ENCODE data around the gene MYRF. TPM values are rescaled to one million over a fixed set of nuclear protein-coding genes. Genes with fewer than 3 reads are reported as not detected.

MYRF gene
- polyA plus RNA-seq, 1 experiment: 2.7 TPM

- no peak overlapping the region for H3K27ac ChIP-seq (ENCODE audit: low read depth, low read length)
- H3K27me3 ChIP-seq (ENCODE audit: control insufficient read depth, insufficient read depth, low read length): no peaks in the 10 kb centered on the region
- TF ChIP-seq, protein P1, sequence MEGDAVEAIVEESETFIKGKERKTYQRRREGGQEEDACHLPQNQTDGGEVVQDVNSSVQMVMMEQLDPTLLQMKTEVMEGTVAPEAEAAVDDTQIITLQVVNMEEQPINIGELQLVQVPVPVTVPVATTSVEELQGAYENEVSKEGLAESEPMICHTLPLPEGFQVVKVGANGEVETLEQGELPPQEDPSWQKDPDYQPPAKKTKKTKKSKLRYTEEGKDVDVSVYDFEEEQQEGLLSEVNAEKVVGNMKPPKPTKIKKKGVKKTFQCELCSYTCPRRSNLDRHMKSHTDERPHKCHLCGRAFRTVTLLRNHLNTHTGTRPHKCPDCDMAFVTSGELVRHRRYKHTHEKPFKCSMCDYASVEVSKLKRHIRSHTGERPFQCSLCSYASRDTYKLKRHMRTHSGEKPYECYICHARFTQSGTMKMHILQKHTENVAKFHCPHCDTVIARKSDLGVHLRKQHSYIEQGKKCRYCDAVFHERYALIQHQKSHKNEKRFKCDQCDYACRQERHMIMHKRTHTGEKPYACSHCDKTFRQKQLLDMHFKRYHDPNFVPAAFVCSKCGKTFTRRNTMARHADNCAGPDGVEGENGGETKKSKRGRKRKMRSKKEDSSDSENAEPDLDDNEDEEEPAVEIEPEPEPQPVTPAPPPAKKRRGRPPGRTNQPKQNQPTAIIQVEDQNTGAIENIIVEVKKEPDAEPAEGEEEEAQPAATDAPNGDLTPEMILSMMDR (IDR thresholded peaks at IDR 0.05; ENCODE audit: low read depth, low read length): no peak
- no peak for DNase-seq (ENCODE audit: low read depth, low spot score)
- CTCF ChIA-PET: interaction anchor here (0.6 kb wide), 1 partner anchor 17 kb away, joined by 3 read pairs; the partner anchor contains the start of gene MYRF
- no peak overlapping the region for H3K4me3 ChIP-seq (ENCODE audit: low read depth, low read length)
- no peaks in the 10 kb centered on the region for H3K9me3 ChIP-seq (ENCODE audit: control insufficient read depth, insufficient read depth, low read length)
- POLR2A ChIA-PET: no interaction called here
Observed at GRCh38 chr11:61769946-61770683, 17.7 kb downstream of the MYRF start.

DNA sequence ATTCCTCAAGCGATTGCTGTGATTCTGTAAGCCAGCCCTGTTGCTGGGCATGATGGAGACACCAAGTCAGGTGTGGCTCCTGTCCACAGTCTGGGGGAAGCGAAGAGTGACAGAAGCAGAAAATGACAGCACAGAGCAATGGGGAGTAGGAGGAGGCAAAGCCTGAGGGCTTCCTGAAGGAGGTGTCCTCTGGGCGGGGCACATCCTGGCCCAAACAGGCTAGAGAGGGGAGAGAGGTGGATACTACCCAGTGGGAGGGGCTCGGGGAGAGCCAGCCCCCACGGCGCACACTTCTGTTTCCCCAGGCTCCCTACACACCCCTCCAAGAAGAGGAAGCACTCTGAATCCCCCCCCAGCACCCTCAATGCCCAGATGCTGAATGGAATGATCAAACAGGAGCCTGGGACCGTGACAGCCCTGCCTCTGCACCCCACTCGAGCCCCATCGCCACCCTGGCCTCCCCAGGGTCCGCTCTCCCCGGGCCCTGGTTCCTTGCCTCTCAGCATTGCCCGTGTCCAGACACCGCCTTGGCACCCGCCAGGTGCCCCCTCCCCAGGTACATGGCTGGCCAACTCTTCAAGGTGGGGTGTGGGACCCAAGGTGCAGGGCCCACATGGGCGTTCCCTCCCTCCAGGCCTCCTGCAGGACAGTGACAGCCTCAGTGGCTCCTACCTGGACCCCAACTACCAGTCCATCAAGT is 18.9 kb downstream of the MYRF start:
- Histone ChIP-seq H3K27me3 (ENCODE audit: control insufficient read depth, insufficient read depth, low read length) (no peaks in the 10 kb centered on the region), H3K27ac (ENCODE audit: low read depth, low read length) (no peak overlapping the region), H3K4me3 (ENCODE audit: low read depth, low read length) (no peak overlapping the region), H3K9me3 (ENCODE audit: control insufficient read depth, insufficient read depth, low read length) (no peaks in the 10 kb centered on the region)
- TF ChIP-seq, protein P1 (IDR thresholded peaks at IDR 0.05; ENCODE audit: low read depth, low read length): no peak
- ChIA-PET POLR2A (no interaction called here), CTCF (no interaction called here)
- DNase-seq (ENCODE audit: low read depth, low spot score): no peak

- Histone ChIP-seq H3K4me3 (ENCODE audit: low read depth, low read length) (no peak overlapping the region), H3K27me3 (ENCODE audit: control insufficient read depth, insufficient read depth, low read length) (no peaks in the 10 kb centered on the region), H3K27ac (ENCODE audit: low read depth, low read length) (no peak overlapping the region), H3K9me3 (ENCODE audit: control insufficient read depth, insufficient read depth, low read length) (no peaks in the 10 kb centered on the region)
- CTCF ChIA-PET: interaction anchor here (0.7 kb wide), 1 partner anchor 39 kb away, joined by 3 read pairs; no protein-coding TSS in a partner anchor
- TF ChIP-seq, protein P1 (IDR thresholded peaks at IDR 0.05; ENCODE audit: low read depth, low read length): no peak
- POLR2A ChIA-PET: no interaction called here
- DNase-seq (ENCODE audit: low read depth, low spot score): no peak
Observed at GRCh38 chr11:61771985-61772455, 19.6 kb downstream of the MYRF start.

DNA sequence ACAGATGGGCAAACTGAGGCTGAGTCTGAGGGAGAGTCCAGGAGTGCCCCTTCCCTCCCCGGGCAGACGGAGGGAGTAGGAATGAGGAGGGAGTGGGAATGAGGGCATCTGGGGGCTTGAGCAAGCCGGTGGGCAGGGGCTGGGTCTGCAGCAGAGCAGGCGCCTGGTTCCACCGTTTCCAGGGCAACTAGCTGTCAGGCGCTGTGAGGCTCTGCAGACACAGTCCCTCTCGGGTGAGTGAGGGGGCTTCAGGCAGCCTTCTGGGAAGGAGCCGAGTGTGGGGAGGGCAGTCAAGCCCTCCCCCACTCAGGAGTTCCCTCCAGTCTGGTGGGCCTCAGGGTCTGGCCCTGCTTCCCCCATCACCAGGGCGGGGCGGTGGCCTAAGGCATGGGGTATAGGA is 20.9 kb downstream of the MYRF start:
- Histone ChIP-seq H3K27me3 (ENCODE audit: control insufficient read depth, insufficient read depth, low read length) (no peaks in the 10 kb centered on the region), H3K4me3 (ENCODE audit: low read depth, low read length) (no peak overlapping the region), H3K27ac (ENCODE audit: low read depth, low read length) (no peak overlapping the region), H3K9me3 (ENCODE audit: control insufficient read depth, insufficient read depth, low read length) (no peaks in the 10 kb centered on the region)
- CTCF ChIA-PET: no interaction called here
- no peak for DNase-seq (ENCODE audit: low read depth, low spot score)
- POLR2A ChIA-PET: no interaction called here
- TF ChIP-seq, protein P1 (IDR thresholded peaks at IDR 0.05; ENCODE audit: low read depth, low read length): no peak

- DNase-seq (ENCODE audit: low read depth, low spot score): no peak
- ChIA-PET CTCF (interaction anchor here (3.5 kb wide), 1 partner anchor 27 kb away, joined by 15 read pairs; no protein-coding TSS in a partner anchor), POLR2A (interaction anchor here (1.0 kb wide), 1 partner anchor 10 kb away, joined by 8 read pairs; no protein-coding TSS in a partner anchor)
- H3K27me3 ChIP-seq (ENCODE audit: control insufficient read depth, insufficient read depth, low read length): no peaks in the 10 kb centered on the region
- no peaks in the 10 kb centered on the region for H3K9me3 ChIP-seq (ENCODE audit: control insufficient read depth, insufficient read depth, low read length)
- no peak overlapping the region for H3K4me3 ChIP-seq (ENCODE audit: low read depth, low read length)
- no peak overlapping the region for H3K27ac ChIP-seq (ENCODE audit: low read depth, low read length)
- TF ChIP-seq, protein P1 (IDR thresholded peaks at IDR 0.05; ENCODE audit: low read depth, low read length): no peak
Observed at GRCh38 chr11:61773809-61774208, 21.4 kb downstream of the MYRF start.

Measured in AG04450 (cell line).